HepG2 (cell line): ENCODE results near the gene TUBB8. TPM values are rescaled to one million over a fixed set of nuclear protein-coding genes. Genes with fewer than 3 reads are reported as not detected.
A peak's percentile ranks its signal among the peaks of the same experiment; 100 is the strongest.

ENCODE experiments used
- ATAC-seq: fragments of 200-7000 bp; cut with Tn5 transposase; 3 replicates; pipeline ENCODE4 v1.9.1; 2020; ENCODE audit warnings: mild to moderate bottlenecking, moderate library complexity
- BruUV-seq: library from RNA; stranded (reverse); fragments of 400-500 nt; replicated peaks from 2 replicates; lab custom pipeline; 2021; lab: Mats Ljungman, UMichigan
- CTCF ChIA-PET: fragments of 300-600 bp; formaldehyde crosslinking; extraction: SDS; loops from one replicate; lab custom pipeline; 2021; ENCODE audit warnings: low total read pairs, inconsistent platforms, low intra/inter-chr PET ratio; lab: Yijun Ruan, JAX
- POLR2A ChIA-PET: fragments of 350-600 bp; sonication (Branson Sonifier 250); formaldehyde crosslinking; loops from one replicate; lab custom pipeline; 2020; ENCODE audit warnings: antibody characterized with exemption, inconsistent platforms; lab: Yijun Ruan, JAX
- DNase-seq: peaks from one replicate; pipeline ENCODE4 v3.0.0-alpha.2; 2015; ENCODE audit warnings: low spot score
- FAIRE-seq: peaks from 3 replicates; lab custom pipeline; 2011; peaks lifted over from hg19 to GRCh38; lab: Jason Lieb, UNC
- H2AFZ ChIP-seq: one replicate; pipeline ENCODE4 v1.6.1; 2011; ENCODE audit warnings: low read length, inconsistent platforms
- H3K27ac ChIP-seq: fragments of 300-600 bp; 3 replicates; pipeline ENCODE4 v1.8.0; 2011; ENCODE audit warnings: mixed run types, mild to moderate bottlenecking, mixed read lengths, low read length, inconsistent platforms; ENCODE audit not compliant: insufficient read depth; ENCODE audit errors: extremely low read length
- H3K27me3 ChIP-seq, 2 experiments: fragments of 200-600 bp in 1 of 2; 2 replicates in 1 of 2; 3 replicates in 1 of 2; pipeline versions ENCODE4 v1.6.0 to v1.8.0; 2011; ENCODE audit warnings: low read length in 2 of 2, mild to moderate bottlenecking in 2 of 2, moderate library complexity in 2 of 2, inconsistent platforms in 1 of 2; ENCODE audit not compliant: insufficient read depth in 2 of 2, control insufficient read depth in 1 of 2
- H3K36me3 ChIP-seq, 2 experiments: fragments of 200-600 bp in 1 of 2; replicated peaks in 1 of 2; 2 replicates in 1 of 2; 3 replicates in 1 of 2; pipeline versions ENCODE4 v1.5.1 to v1.8.0; 2011; ENCODE audit warnings: low read length in 2 of 2, inconsistent platforms in 1 of 2; ENCODE audit not compliant: insufficient read depth in 2 of 2, control insufficient read depth in 1 of 2
- H3K4me1 ChIP-seq: 2 replicates; pipeline ENCODE4 v1.5.1; 2012; ENCODE audit warnings: low read length, inconsistent platforms; ENCODE audit not compliant: insufficient read depth
- H3K4me2 ChIP-seq: 2 replicates; pipeline ENCODE4 v1.6.0; 2011; ENCODE audit warnings: low read depth, low read length, inconsistent platforms
- H3K4me3 ChIP-seq, 3 experiments: fragments of 200-600 bp in 1 of 3; sonication (generic), shearing (Covaris generic) in 1 of 3; replicated peaks in 1 of 3; 2 replicates each; pipeline ENCODE4 v1.5.1; 2011 to 2016; ENCODE audit warnings: low read length in 3 of 3, inconsistent platforms in 2 of 3, low read depth in 2 of 3, mild to moderate bottlenecking in 2 of 3, control low read depth in 1 of 3, mixed read lengths in 1 of 3; ENCODE audit not compliant: insufficient read depth in 1 of 3
- H3K79me2 ChIP-seq: one replicate; pipeline ENCODE4 v1.6.1; 2011; ENCODE audit warnings: low read length, inconsistent platforms; ENCODE audit not compliant: insufficient read depth
- H3K9ac ChIP-seq: 2 replicates; pipeline ENCODE4 v1.6.0; 2011; ENCODE audit warnings: mild to moderate bottlenecking, low read depth, low read length, inconsistent platforms; ENCODE audit not compliant: insufficient read depth
- H3K9me3 ChIP-seq: 2 replicates; pipeline ENCODE4 v1.5.1; 2012; ENCODE audit warnings: mild to moderate bottlenecking, low read length
- H4K20me1 ChIP-seq: 2 replicates; pipeline ENCODE4 v1.6.0; 2011; ENCODE audit warnings: inconsistent platforms, mild to moderate bottlenecking, low read length, moderate library complexity; ENCODE audit not compliant: insufficient read depth
- ELF3 ChIP-seq: IDR thresholded peaks from 2 replicates; pipeline ENCODE4 v1.6.1; 2016; ENCODE audit warnings: missing genetic modification reagents, missing compliant biosample characterization
- EP300 ChIP-seq, 3 experiments: sonication (generic) in 1 of 3; formaldehyde crosslinking in 1 of 3; IDR thresholded peaks; 2 replicates each; pipeline versions ENCODE4 v1.5.1 to v1.6.1; 2011 to 2020; ENCODE audit warnings: low read depth in 2 of 3, low read length in 2 of 3, borderline replicate concordance in 1 of 3, improper control_type of control experiment in 1 of 3, mild to moderate bottlenecking in 1 of 3, missing genetic modification reagents in 1 of 3, moderate library complexity in 1 of 3
- FOSL1 ChIP-seq: sonication (generic); formaldehyde crosslinking; IDR thresholded peaks from 2 replicates; pipeline ENCODE4 v1.9.0; 2021; ENCODE audit warnings: missing genetic modification reagents, borderline replicate concordance
- FOXO4 ChIP-seq: sonication (generic); formaldehyde crosslinking; conservative IDR thresholded peaks from 2 replicates; pipeline ENCODE4 v1.8.1; 2023; ENCODE audit warnings: missing genetic modification reagents
- FOXP1 ChIP-seq, 2 experiments: fragments of 450-650 bp in 1 of 2; IDR thresholded peaks; 2 replicates each; pipeline ENCODE4 v1.6.1; 2017 to 2018; ENCODE audit warnings: antibody characterized with exemption in 1 of 2
- FOXP4 ChIP-seq: sonication (generic); formaldehyde crosslinking; IDR thresholded peaks from 2 replicates; pipeline ENCODE4 v1.4.0; 2020; ENCODE audit warnings: missing genetic modification reagents
- GABPA ChIP-seq, 2 experiments: IDR thresholded peaks; 2 replicates each; pipeline ENCODE4 v1.6.1; 2011 to 2016; ENCODE audit warnings: low read depth in 2 of 2, low read length in 1 of 2, missing biosample characterization in 1 of 2, missing genetic modification characterization in 1 of 2
- GFI1 ChIP-seq: sonication (generic); formaldehyde crosslinking; IDR thresholded peaks from 2 replicates; pipeline ENCODE4 v1.5.0; 2020; ENCODE audit warnings: missing genetic modification reagents, mild to moderate bottlenecking, borderline replicate concordance
- HDAC6 ChIP-seq: fragments of 200-600 bp; sonication (generic); IDR thresholded peaks from 2 replicates; pipeline ENCODE4 v1.7.0; 2017; ENCODE audit warnings: mild to moderate bottlenecking, antibody characterized with exemption, low read length, low read depth
- HNF4A ChIP-seq: sonication (generic); formaldehyde crosslinking; IDR thresholded peaks from 2 replicates; pipeline ENCODE4 v1.4.0; 2020; ENCODE audit warnings: missing genetic modification reagents
- HNRNPLL ChIP-seq: fragments of 200-400 bp; formaldehyde crosslinking; IDR thresholded peaks from 2 replicates; pipeline ENCODE4 v1.6.1; 2017; ENCODE audit warnings: mild to moderate bottlenecking, low read depth, low read length; ENCODE audit not compliant: poor library complexity, severe bottlenecking
- NFIC ChIP-seq: IDR thresholded peaks from 2 replicates; pipeline ENCODE4 v1.6.1; 2012; ENCODE audit warnings: mild to moderate bottlenecking, low read length, inconsistent platforms
- RFX3 ChIP-seq: IDR thresholded peaks from 2 replicates; pipeline ENCODE4 v1.6.1; 2016; ENCODE audit warnings: missing biosample characterization, missing genetic modification reagents
- SAP130 ChIP-seq: IDR thresholded peaks from 2 replicates; pipeline ENCODE4 v1.6.1; 2016; ENCODE audit warnings: low read depth
- SIN3A ChIP-seq: IDR thresholded peaks from 2 replicates; pipeline ENCODE4 v1.6.1; 2011; ENCODE audit warnings: low read depth, mild to moderate bottlenecking, control low read depth, low read length, borderline replicate concordance
- ZNF354B ChIP-seq: sonication (generic); formaldehyde crosslinking; IDR thresholded peaks from 2 replicates; pipeline ENCODE4 v1.8.0; 2022; ENCODE audit warnings: mild to moderate bottlenecking, missing genetic modification reagents
- WGBS: methylation state at CpG from one replicate; pipeline ENCODE4 v1.1.6; 2017; ENCODE audit warnings: low lambda C conversion rate; 5-methylcytosine and 5-hydroxymethylcytosine counted together
- in situ Hi-C: cut with HindIII; loops from 2 replicates; pipeline ENCODE4 v1.10.0; 2017; ENCODE audit warnings: low pct_unique_long_range_greater_than_20kb; ENCODE audit not compliant: extremely low pct_ligation_motif_present
- intact Hi-C: fragments of 100-400 bp; cut with micrococcal nuclease; formaldehyde crosslinking; loops from one replicate; pipeline ENCODE4 v1.10.0; 2022; ENCODE audit not compliant: unreplicated experiment
- polyA plus RNA-seq, 8 experiments: library from polyadenylated mRNA; depleted of rRNA in 3 of 8; stranded (reverse) in 7 of 8; unstranded in 1 of 8; fragments of >200 nt; fragmentation: Illumina TruSeq in 4 of 8; extraction: Trizol in 4 of 8; gene quantifications; 2 replicates each; pipeline versions ENCODE4 v1.2.1 to v1.2.3, GENCODE V29; 2011 to 2016; ENCODE audit warnings: low read depth in 4 of 8, missing spikeins in 1 of 8, mixed read lengths in 1 of 8; ENCODE audit not compliant: insufficient read depth in 1 of 8
- total RNA-seq, 5 experiments: library from RNA; depleted of rRNA; stranded (reverse); fragments of >200 nt; fragmentation: Illumina TruSeq; extraction: Trizol; gene quantifications; 2 replicates each; pipeline ENCODE4 v1.2.3, GENCODE V29; 2016; ENCODE audit warnings: low read depth in 1 of 5

The TUBB8 gene
- total and polyA plus RNA-seq, 2 of the 13 experiments (the other 11 are each of a cell fraction or from before 2014, with no cell fraction given), result 0.31 to 0.50 TPM

DNA sequence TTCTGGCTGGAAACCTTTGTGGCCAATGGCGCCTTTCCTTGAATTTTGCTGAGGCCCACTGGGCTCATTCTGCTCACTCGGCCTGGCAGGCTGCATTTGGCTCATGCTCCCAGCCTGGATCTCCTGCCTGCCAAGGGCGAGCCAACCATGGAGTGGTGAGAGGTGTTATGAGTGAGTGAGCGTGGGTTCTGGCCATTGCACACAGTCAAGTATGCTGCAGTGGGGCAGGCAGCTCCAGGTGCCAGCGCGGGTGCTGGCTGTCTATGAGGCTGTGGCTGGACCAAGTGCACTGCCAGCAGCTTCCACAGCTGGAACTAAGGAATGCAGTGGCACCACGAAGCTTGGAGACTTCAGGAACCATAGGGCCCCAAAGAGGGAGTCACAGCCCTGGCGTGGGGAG, 42.2 kb upstream of the TUBB8 start:
- no peaks in the 10 kb centered on the region; a peak in 2 of 5 replicates for H3K27me3 ChIP-seq
- FAIRE-seq, result no peak
- peak; percentile 15; the same call in 1 of the 3 replicates for ATAC-seq
- no peak for DNase-seq
- H2AFZ ChIP-seq, result no peak overlapping the region
- intact Hi-C loops, result no loop called here
- no peaks in the 10 kb centered on the region for H4K20me1 ChIP-seq
- ChIA-PET POLR2A (no interaction called here), CTCF (no interaction called here)
- H3K4me1 ChIP-seq, result peaks cover 32% of the 10 kb centered on the region
- WGBS, result 43% methylated on average over 5 of the region's 8 CpGs
- no peaks in the 10 kb centered on the region for H3K79me2 ChIP-seq
- no peak overlapping the region for H3K27ac ChIP-seq
- peaks cover 21% of the 10 kb centered on the region for H3K9me3 ChIP-seq
- in situ Hi-C loops, result no loop called here
- no TSS peak for BruUV-seq
- no peaks in the 10 kb centered on the region for H3K36me3 ChIP-seq
- H3K4me2 ChIP-seq, result no peak overlapping the region
- no peak overlapping the region for H3K4me3 ChIP-seq
- TF ChIP-seq SAP130 (CRISPR knock-in tag) (no peak), HDAC6 (no peak), RFX3 (CRISPR knock-in tag) (no peak), HNRNPLL (no peak)
- no peak overlapping the region for H3K9ac ChIP-seq

- Histone ChIP-seq H3K27ac (no peak overlapping the region), H3K36me3 (no peaks in the 10 kb centered on the region), H2AFZ (no peak overlapping the region), H3K4me3 (no peak overlapping the region), H3K9ac (no peak overlapping the region), H3K4me1 (peaks cover 32% of the 10 kb centered on the region), H3K79me2 (no peaks in the 10 kb centered on the region), H4K20me1 (no peaks in the 10 kb centered on the region), H3K27me3 (peaks cover 0 to 3% of the 10 kb centered on the region in 2 experiments; a peak in 2 of 5 replicates), H3K9me3 (peaks cover 10% of the 10 kb centered on the region), H3K4me2 (peak overlapping the region; percentile 13; the same call in 1 of the 2 replicates)
- FAIRE-seq (no peak), ATAC-seq (peak; percentile 72), DNase-seq (peak; percentile 68)
- intact Hi-C loops (no loop called here), in situ Hi-C loops (no loop called here)
- ChIA-PET POLR2A (no interaction called here), CTCF (no interaction called here)
- 2% methylated on average over 1 of the region's 1 CpG for WGBS
- BruUV-seq, result no TSS peak
- TF ChIP-seq ELF3 (CRISPR knock-in tag) (no peak), SIN3A (no peak), FOXP4 (CRISPR knock-in tag) (peak; percentile 63; the same call in 1 of the 2 replicates), GABPA (IDR thresholded peaks at IDR 0.05; ENCODE audit: low read depth, low read length) (no peak), GABPA (CRISPR knock-in tag; IDR thresholded peaks at IDR 0.05; ENCODE audit: low read depth) (peak; percentile 32; the same call in 1 of the 2 replicates), NFIC (0 out of 2 replicates have a peak, but pooled peaks have one; percentile 29), EP300 (IDR thresholded peaks at IDR 0.05; ENCODE audit: low read depth in 2 of 2, low read length in 2 of 2) (0 out of 4 replicates have a peak, but pooled peaks of 1 of the 2 experiments have one; percentile 34), EP300 (CRISPR knock-in tag; IDR thresholded peaks at IDR 0.05; ENCODE audit: borderline replicate concordance) (no peak), FOXP1 (IDR thresholded peaks at IDR 0.05) (no peak), FOXP1 (CRISPR knock-in tag; IDR thresholded peaks at IDR 0.05) (peak; percentile 20; the same call in 1 of the 2 replicates), GFI1 (CRISPR knock-in tag) (no peak), FOSL1 (CRISPR knock-in tag) (no peak), FOXO4 (CRISPR knock-in tag) (no peak), HNF4A (CRISPR knock-in tag) (peak; percentile 61), ZNF354B (no peak)
Measured at GRCh38 chr10:90161-90560, 41.1 kb upstream of the TUBB8 start.
